Right kidney (tissue), 1 donor: Measurements from ENCODE around the gene MAPKAPK2.
A peak's percentile ranks its signal among the peaks of the same experiment; 100 is the strongest.

Experiments
- DNase-seq: peaks from one replicate; pipeline ENCODE4 v3.0.0-alpha.2; 2016

The MAPKAPK2 gene

DNA sequence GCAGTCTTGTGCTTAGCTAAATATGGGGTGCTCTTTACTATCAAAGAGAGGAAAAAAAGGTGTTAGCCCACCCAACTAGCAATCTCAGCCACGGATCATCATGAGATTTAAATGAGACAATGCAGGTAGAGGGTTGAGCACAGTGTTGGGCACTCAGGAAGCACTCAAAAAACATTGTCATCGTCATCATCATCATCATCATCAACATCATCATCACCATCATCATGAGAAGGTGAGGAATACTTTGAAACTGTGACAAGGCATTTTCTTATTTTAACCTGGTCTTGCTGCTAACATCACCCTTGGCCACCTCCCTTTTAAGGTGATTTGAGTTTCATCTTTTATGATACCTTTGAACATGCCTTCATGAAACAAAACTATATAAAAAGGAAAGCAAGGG is 3.3 kb upstream of the MAPKAPK2 start:
- no peak for DNase-seq

GRCh38 chr1:206682111-206682510 is 2.6 kb upstream of the MAPKAPK2 start:
- no peak for DNase-seq

GRCh38 chr1:206683313-206683712 is 1.4 kb upstream of the MAPKAPK2 start:
- no peak for DNase-seq

DNA sequence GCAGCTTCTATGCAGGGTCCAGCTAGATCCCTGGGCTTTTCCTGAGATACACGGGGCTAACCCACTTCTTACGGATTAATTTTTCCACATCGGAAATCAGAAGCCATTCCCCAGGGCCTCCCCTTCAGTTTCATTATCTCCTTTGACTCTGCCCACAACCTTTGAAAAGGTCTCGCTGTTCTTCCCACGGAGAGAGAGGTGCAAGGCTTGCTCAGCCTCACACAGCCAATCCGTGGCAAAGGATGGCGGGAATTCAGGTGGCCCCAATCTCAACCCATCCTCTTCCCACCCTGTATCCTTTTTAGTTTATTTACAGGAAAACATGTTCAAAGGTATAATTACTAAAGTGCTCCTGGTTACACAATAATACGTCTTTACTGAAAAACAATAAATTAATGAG is 702 bp upstream of the MAPKAPK2 start:
- DNase-seq = no peak

DNA sequence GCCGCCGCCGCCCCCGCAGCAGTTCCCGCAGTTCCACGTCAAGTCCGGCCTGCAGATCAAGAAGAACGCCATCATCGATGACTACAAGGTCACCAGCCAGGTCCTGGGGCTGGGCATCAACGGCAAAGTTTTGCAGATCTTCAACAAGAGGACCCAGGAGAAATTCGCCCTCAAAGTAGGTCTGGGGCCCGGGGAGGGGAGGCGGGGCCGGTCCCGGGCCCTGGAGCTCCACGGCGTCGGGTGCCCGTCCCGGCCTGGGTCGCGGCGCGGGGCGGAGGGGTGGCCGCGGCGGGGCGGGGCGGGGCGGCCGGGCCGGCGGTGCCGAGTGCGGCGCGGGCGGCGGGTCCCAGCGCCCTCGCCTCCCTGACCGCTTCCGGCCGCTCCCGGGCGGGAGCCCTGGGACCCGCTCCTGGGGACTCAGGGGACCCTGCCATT is 646 bp downstream of the MAPKAPK2 start:
- DNase-seq = peak; percentile 71

- peak; percentile 80 for DNase-seq
These were observed 1.2 kb downstream of the MAPKAPK2 start for GRCh38 chr1:206685769-206686477.

DNA sequence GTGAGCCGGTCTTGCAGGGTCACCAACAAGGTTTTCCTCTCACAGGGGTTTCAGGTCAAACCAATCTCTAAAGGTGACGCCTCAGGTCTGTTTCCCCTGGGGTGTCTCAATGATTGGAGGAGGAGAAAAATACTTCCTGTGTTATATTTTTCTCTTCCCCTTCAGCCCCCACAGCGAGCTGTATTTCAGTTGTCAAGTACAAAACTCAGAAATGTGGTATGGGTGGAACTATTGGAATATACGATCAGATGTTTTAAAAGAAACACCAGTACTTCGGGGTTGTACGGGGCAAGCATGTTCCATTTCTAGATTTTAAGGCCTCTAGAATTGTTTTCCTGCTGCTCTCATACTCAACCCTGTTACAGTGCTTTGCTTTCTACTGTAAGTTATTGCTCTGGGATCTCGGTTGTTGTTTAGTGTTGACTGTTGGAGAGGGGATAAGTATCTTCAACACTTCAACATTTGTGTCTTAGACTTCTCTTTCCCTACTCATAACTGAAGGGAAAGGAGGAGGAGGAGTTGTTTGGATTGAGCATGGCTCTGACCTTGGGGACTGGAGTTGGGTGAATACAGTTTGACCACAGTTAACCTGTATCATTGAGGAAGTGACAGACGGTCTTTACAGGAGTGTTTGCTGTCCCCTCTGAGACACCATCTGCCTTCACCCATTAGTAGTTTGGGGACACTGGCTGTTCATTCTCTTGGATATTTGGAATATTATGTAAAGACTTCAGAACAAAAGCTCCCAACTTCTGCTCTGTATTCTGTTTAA is 2.0 kb downstream of the MAPKAPK2 start:
- DNase-seq = no peak

GRCh38 chr1:206687251-206687914 is 2.7 kb downstream of the MAPKAPK2 start:
- no peak for DNase-seq

- DNase-seq = no peak
These were observed 3.3 kb downstream of the MAPKAPK2 start for GRCh38 chr1:206687915-206688442.

- DNase-seq = no peak
These were observed 5.8 kb downstream of the MAPKAPK2 start for GRCh38 chr1:206690516-206690915.

DNA sequence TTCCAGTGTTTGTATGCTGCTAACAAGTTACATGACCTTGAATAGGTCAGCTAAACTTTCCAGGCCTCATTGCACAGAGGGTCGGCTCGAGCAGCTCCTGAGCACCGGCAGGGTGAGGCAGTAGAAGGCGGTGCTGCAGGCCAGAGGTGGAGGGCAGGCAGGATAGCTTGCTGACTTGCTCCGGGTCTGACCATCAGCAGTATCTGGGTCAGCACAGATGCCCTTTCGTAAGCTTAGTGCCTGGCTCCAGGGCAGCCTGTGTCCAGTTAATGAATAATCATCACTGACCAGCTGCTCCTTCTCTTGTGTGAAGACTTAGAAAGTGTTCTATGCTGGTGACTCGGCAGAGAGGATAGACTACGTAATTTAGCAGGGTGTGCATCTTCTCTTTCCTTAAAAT is 6.9 kb downstream of the MAPKAPK2 start:
- DNase-seq = no peak

DNA sequence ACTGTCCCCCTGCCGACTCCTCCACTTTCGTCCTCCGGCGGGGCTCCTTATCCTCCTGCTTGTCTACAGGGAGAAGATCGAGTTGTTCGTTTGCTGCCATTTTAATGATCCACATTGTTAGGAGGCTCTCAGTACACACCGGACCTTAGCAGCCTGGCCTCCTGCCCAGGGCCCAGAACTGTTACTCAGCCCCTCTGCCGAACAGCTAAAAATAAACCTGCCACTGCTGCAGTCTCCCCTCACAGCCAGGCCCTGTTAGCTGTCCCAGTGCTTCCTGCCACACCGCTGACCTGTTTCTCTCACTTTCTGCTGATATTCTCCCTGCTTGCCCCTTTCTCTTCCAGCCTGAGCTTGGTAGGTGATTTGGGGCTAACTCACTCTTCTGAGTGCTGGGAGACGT is 8.3 kb downstream of the MAPKAPK2 start:
- no peak for DNase-seq

DNA sequence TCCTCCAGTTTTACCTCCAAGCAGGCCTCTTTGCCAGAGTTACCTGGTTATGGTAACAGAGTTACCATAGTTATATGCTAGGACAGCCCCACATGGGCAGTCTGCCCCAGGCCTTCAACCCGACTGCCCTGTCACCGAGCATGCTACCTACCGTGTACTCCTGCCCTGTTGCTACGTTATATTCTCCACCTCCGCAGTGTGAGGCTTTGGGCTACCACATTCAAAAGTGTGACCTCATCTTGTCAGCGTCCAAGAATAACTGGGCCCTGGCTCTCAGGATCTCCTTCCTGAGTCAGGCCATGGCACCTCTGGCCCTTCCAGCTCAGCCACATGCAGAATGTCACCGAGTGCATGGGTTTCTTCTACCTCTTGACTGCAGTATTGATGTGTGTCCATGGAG is 8.9 kb downstream of the MAPKAPK2 start:
- DNase-seq = no peak

DNA sequence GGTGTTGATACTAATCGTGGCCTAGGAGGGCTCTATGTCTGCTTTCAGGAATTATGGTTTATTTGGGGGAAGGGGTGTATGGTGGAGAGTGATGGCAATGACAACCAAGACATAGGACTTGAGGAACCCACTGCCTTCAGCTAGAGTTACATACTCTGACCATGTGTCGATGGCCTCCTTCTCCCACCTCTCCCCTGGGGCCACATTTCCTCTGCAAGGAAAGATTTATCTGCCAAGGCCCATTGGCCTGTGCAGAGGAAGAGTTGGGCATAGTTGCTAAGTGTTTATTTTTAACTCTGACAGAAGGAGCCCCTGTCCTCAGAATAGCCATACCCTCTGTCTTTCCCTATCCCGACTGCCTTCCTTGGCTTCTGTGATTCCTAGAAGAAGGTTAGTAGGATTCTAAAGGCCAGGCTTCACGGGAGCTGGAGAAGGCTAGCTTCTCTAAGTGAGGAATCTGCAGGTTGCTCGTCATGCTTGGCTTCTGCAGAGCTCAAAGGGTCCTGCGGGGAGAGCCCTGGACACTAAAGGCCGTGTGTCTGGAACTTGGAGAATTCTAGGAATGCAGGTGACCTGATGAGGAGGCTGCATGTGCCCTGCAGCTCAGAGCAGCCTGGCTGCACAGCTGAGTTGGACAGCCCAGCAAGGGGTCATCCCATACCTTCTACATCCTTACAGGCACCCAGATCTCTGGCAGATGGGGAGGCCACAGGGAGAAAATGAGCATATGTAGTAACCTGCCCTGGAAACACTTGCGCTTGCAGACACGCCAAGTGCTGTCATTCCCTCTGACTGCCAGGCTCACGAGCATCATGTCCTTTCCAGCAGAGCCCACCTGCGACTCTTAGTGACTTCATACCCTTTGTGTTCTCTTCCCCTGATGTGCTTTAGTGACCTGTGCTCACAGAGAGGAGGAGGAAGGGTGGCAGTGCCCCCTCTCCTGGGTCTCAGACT is 9.7 kb downstream of the MAPKAPK2 start:
- DNase-seq = no peak

DNA sequence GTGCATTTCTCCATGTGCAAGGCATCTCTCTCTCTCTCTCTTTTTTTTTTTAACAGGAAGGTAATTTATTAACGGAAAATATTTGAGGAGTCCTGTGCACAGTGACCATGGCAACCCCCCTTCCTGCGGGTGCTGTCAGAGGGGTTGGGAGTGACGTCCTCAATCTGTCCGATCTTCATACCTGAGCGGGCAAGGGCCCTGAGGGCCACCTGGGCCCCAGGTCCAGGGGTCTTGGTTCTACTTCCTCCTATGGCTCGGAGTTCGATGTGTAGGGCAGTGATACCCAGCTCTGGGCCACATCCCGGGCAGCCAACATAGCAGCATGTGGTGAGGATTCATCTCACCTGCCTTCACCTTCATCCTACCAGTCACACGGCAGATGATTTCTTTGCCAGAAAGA is 11.0 kb downstream of the MAPKAPK2 start:
- no peak for DNase-seq

DNA sequence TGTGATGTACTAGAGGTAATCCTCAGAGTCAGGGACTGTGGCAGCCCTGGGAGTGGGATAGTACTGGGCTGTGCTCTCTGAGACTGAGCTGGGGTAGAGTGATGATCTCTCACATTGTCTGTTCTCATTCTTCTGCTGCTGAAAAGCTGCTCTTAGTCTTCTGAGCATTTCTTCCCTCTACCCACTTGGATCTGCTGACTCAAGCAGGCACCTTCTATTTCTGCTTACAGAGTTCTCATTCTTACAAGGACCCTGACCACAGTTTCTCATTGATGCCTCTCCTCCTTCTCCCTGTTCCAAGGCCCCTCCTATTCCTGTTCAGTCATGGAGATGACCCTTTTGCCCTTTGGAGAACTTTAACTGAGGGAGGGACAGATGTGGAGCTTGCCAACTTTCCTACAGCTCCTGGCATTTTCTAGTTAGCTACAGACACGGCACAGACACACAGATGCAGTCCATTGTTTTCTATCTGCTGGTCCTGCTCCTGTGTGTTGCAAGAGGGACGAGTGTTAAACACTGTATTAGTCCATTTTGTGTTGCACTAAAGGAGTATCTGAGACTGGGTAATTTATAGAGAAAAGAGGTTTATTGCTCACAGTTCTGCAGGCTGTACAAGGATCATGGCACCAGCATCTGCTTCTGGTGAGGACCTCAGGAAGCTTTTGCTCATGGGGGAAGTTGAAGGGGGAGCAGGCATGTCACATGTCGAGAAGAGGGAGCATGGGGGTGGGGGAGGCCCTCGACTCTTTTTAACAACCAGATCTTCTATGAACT is 12.3 kb downstream of the MAPKAPK2 start:
- DNase-seq = no peak

GRCh38 chr1:206698011-206698410 is 13.3 kb downstream of the MAPKAPK2 start:
- DNase-seq = no peak

GRCh38 chr1:206699000-206699586 is 14.4 kb downstream of the MAPKAPK2 start:
- DNase-seq = no peak

DNA sequence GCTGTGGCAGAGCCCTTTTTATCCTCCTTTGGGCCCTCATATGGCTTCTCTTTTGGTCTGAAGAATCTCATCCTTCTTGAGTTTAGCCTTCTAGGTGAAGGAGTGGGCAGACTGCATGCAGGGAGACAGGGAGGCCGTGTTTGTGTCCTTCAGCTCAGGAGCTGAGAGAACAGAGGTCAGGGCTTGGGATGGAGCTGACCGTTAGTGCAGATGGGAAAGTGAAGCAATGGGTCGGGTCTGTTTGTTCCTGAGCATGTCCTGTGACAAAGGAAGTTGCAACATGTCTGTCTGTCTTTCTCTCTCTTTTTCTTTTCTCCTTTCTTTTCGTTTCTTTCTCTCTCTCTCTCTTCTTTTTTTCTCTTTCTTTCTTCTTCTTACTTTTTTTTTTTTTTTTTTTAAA is 14.9 kb downstream of the MAPKAPK2 start:
- no peak for DNase-seq

DNA sequence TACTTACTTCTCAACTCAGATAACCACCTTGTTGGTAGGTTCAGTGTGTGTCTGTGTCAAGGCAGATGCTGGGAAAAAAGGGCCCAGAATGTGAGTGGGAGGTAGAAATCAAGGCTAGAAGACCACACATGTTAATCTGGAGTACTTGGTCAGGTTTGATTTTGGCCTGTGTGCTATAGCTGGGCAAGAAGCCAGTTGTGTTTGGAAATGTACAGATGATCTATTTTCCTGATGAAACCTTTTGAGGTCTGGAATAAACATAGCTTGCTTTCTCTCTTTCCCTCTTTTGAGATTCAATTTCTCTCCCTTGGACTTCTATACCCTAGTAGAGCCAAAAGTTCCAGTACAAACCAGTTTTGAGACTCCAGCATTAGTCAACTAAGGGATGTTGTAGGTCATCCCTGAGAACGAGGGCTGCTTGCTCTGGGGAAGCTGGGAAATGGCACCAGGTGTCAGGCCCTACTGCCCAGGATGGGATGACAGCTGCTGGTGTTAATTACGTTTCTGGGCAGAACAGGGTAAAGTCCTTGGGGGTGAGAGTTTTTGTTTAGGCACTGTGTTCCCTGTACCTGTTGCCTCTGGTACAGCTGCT is 15.8 kb downstream of the MAPKAPK2 start:
- no peak for DNase-seq
